Stimulated activated memory B cell treated with anti-CD40 and anti-IgM and Interleukin-4, amounts not matched to agents 10 μg/mL and 1 μg/mL and 100 μg/mL, for 72 hours (primary cell): ENCODE measurements around the gene NCOA1.

ENCODE experiments used
- ATAC-seq: fragments of 150-1000 bp; cut with Tn5 transposase; 2 replicates; pipeline ENCODE4 v1.10.0; 2021
- H3K27ac Mint-ChIP-seq: one replicate; pipeline ENCODE4 v1.8.0; 2022; ENCODE audit warnings: mild to moderate bottlenecking, mixed read lengths
- H3K27me3 Mint-ChIP-seq: one replicate; pipeline ENCODE4 v1.8.0; 2022; ENCODE audit warnings: mixed read lengths
- H3K36me3 Mint-ChIP-seq: one replicate; pipeline ENCODE4 v1.8.0; 2022; ENCODE audit warnings: mixed read lengths
- H3K4me1 Mint-ChIP-seq: one replicate; pipeline ENCODE4 v1.8.0; 2022; ENCODE audit warnings: mixed read lengths
- H3K4me3 Mint-ChIP-seq: one replicate; pipeline ENCODE4 v1.8.0; 2022; ENCODE audit warnings: mild to moderate bottlenecking, moderate library complexity, mixed read lengths
- H3K9me3 Mint-ChIP-seq: one replicate; pipeline ENCODE4 v1.8.0; 2022; ENCODE audit warnings: mixed read lengths

The NCOA1 gene

GRCh38 chr2:24623535-24623934 is 132.5 kb downstream of the NCOA1 start:
- ATAC-seq, result no peak
- H3K4me1 Mint-ChIP-seq, result peaks cover 35% of the 10 kb centered on the region
- H3K27me3 Mint-ChIP-seq, result no peaks in the 10 kb centered on the region
- H3K9me3 Mint-ChIP-seq, result peaks cover 2% of the 10 kb centered on the region
- no peak overlapping the region for H3K4me3 Mint-ChIP-seq
- H3K27ac Mint-ChIP-seq, result no peak overlapping the region
- H3K36me3 Mint-ChIP-seq, result peaks cover 9% of the 10 kb centered on the region

- H3K27ac Mint-ChIP-seq, result peak overlapping the region; percentile 48
These were observed 134.7 kb downstream of the NCOA1 start for GRCh38 chr2:24625728-24626127.

GRCh38 chr2:24626131-24626530 is 135.1 kb downstream of the NCOA1 start:
- H3K4me1 Mint-ChIP-seq, result peaks cover 40% of the 10 kb centered on the region
- ATAC-seq, result no peak
- no peak overlapping the region for H3K4me3 Mint-ChIP-seq
- peaks cover 2% of the 10 kb centered on the region for H3K9me3 Mint-ChIP-seq
- H3K27ac Mint-ChIP-seq, result no peak overlapping the region
- H3K36me3 Mint-ChIP-seq, result peaks cover 9% of the 10 kb centered on the region
- no peaks in the 10 kb centered on the region for H3K27me3 Mint-ChIP-seq

More at GRCh38 chr2:24625728-24626127, 134.7 kb downstream of the NCOA1 start:
- Mint-ChIP-seq H3K4me1 (peaks cover 40% of the 10 kb centered on the region), H3K36me3 (peaks cover 9% of the 10 kb centered on the region), H3K9me3 (peaks cover 2% of the 10 kb centered on the region), H3K27me3 (no peaks in the 10 kb centered on the region), H3K4me3 (no peak overlapping the region)
- ATAC-seq, result no peak

- Mint-ChIP-seq H3K9me3 (no peaks in the 10 kb centered on the region), H3K4me3 (no peak overlapping the region), H3K36me3 (no peaks in the 10 kb centered on the region)
These were observed 137.7 kb downstream of the NCOA1 start for GRCh38 chr2:24628746-24629145.

GRCh38 chr2:24632172-24632571 is 141.1 kb downstream of the NCOA1 start:
- no peaks in the 10 kb centered on the region for H3K27me3 Mint-ChIP-seq
- ATAC-seq, result no peak
- no peaks in the 10 kb centered on the region for H3K9me3 Mint-ChIP-seq
- no peaks in the 10 kb centered on the region for H3K36me3 Mint-ChIP-seq
- no peak overlapping the region for H3K4me3 Mint-ChIP-seq
- peaks cover 38% of the 10 kb centered on the region for H3K4me1 Mint-ChIP-seq
- peak overlapping the region; percentile 27 for H3K27ac Mint-ChIP-seq

More at GRCh38 chr2:24628746-24629145, 137.7 kb downstream of the NCOA1 start:
- Mint-ChIP-seq H3K27me3 (no peaks in the 10 kb centered on the region), H3K27ac (no peak overlapping the region), H3K4me1 (peaks cover 50% of the 10 kb centered on the region)
- ATAC-seq, result no peak

- H3K27ac Mint-ChIP-seq, result no peak overlapping the region
- H3K27me3 Mint-ChIP-seq, result no peaks in the 10 kb centered on the region
- peaks cover 33% of the 10 kb centered on the region for H3K4me1 Mint-ChIP-seq
- no peak for ATAC-seq
- peaks cover 10% of the 10 kb centered on the region for H3K9me3 Mint-ChIP-seq
- H3K36me3 Mint-ChIP-seq, result peaks cover 14% of the 10 kb centered on the region
- no peak overlapping the region for H3K4me3 Mint-ChIP-seq
These were observed 144.1 kb downstream of the NCOA1 start for GRCh38 chr2:24635181-24635580.

- peaks cover 14% of the 10 kb centered on the region for H3K36me3 Mint-ChIP-seq
- no peaks in the 10 kb centered on the region for H3K27me3 Mint-ChIP-seq
- peaks cover 25% of the 10 kb centered on the region for H3K4me1 Mint-ChIP-seq
- no peak for ATAC-seq
- no peak overlapping the region for H3K27ac Mint-ChIP-seq
- no peak overlapping the region for H3K4me3 Mint-ChIP-seq
- peaks cover 10% of the 10 kb centered on the region for H3K9me3 Mint-ChIP-seq
These were observed 147.5 kb downstream of the NCOA1 start for GRCh38 chr2:24638568-24638967.

- Mint-ChIP-seq H3K27me3 (no peaks in the 10 kb centered on the region), H3K9me3 (peaks cover 10% of the 10 kb centered on the region), H3K4me1 (peaks cover 15% of the 10 kb centered on the region), H3K4me3 (no peak overlapping the region), H3K27ac (no peak overlapping the region), H3K36me3 (peaks cover 20% of the 10 kb centered on the region)
- ATAC-seq, result no peak
These were observed 151.3 kb downstream of the NCOA1 start for GRCh38 chr2:24642351-24642750.

- Mint-ChIP-seq H3K36me3 (peaks cover 15% of the 10 kb centered on the region), H3K4me3 (no peak overlapping the region), H3K27ac (no peak overlapping the region), H3K9me3 (peaks cover 7% of the 10 kb centered on the region), H3K4me1 (peaks cover 15% of the 10 kb centered on the region), H3K27me3 (no peaks in the 10 kb centered on the region)
- ATAC-seq, result no peak
These were observed 152.0 kb downstream of the NCOA1 start for GRCh38 chr2:24643051-24643450.

- Mint-ChIP-seq H3K4me3 (no peak overlapping the region), H3K4me1 (peaks cover 15% of the 10 kb centered on the region), H3K9me3 (no peaks in the 10 kb centered on the region), H3K27me3 (no peaks in the 10 kb centered on the region), H3K27ac (no peak overlapping the region), H3K36me3 (peaks cover 6% of the 10 kb centered on the region)
- ATAC-seq, result no peak
These were observed 153.0 kb downstream of the NCOA1 start for GRCh38 chr2:24644032-24644431.

GRCh38 chr2:24650997-24651642 is 160.1 kb downstream of the NCOA1 start:
- Mint-ChIP-seq H3K4me3 (no peak overlapping the region), H3K9me3 (peaks cover 5% of the 10 kb centered on the region), H3K27ac (no peak overlapping the region), H3K27me3 (no peaks in the 10 kb centered on the region), H3K4me1 (peaks cover 22% of the 10 kb centered on the region), H3K36me3 (peaks cover 20% of the 10 kb centered on the region)
- ATAC-seq, result no peak

- peaks cover 5% of the 10 kb centered on the region for H3K9me3 Mint-ChIP-seq
- no peak overlapping the region for H3K27ac Mint-ChIP-seq
- H3K4me1 Mint-ChIP-seq, result peaks cover 25% of the 10 kb centered on the region
- H3K27me3 Mint-ChIP-seq, result no peaks in the 10 kb centered on the region
- H3K36me3 Mint-ChIP-seq, result peaks cover 16% of the 10 kb centered on the region
- ATAC-seq, result no peak
- H3K4me3 Mint-ChIP-seq, result no peak overlapping the region
These were observed 160.6 kb downstream of the NCOA1 start for GRCh38 chr2:24651643-24652003.

GRCh38 chr2:24652265-24653182 is 161.5 kb downstream of the NCOA1 start:
- Mint-ChIP-seq H3K4me3 (peak overlapping the region; percentile 9), H3K4me1 (peaks cover 31% of the 10 kb centered on the region), H3K36me3 (peaks cover 16% of the 10 kb centered on the region), H3K27ac (peak overlapping the region; percentile 33), H3K27me3 (no peaks in the 10 kb centered on the region), H3K9me3 (peaks cover 5% of the 10 kb centered on the region)
- no peak for ATAC-seq

- ATAC-seq, result no peak
- no peak overlapping the region for H3K4me3 Mint-ChIP-seq
- peaks cover 3% of the 10 kb centered on the region for H3K9me3 Mint-ChIP-seq
- no peak overlapping the region for H3K27ac Mint-ChIP-seq
- no peaks in the 10 kb centered on the region for H3K27me3 Mint-ChIP-seq
- H3K4me1 Mint-ChIP-seq, result peaks cover 27% of the 10 kb centered on the region
- peaks cover 23% of the 10 kb centered on the region for H3K36me3 Mint-ChIP-seq
These were observed 166.8 kb downstream of the NCOA1 start for GRCh38 chr2:24657818-24658217.

GRCh38 chr2:24658531-24659202 is 167.6 kb downstream of the NCOA1 start:
- Mint-ChIP-seq H3K27me3 (no peaks in the 10 kb centered on the region), H3K4me1 (peaks cover 22% of the 10 kb centered on the region), H3K27ac (no peak overlapping the region), H3K9me3 (peaks cover 3% of the 10 kb centered on the region), H3K36me3 (peaks cover 23% of the 10 kb centered on the region), H3K4me3 (no peak overlapping the region)
- ATAC-seq, result no peak
